HepG2 (cell line): Measurements from ENCODE around the gene CYP11A1. TPM values are rescaled to one million over a fixed set of nuclear protein-coding genes. Genes with fewer than 3 reads are reported as not detected.
A peak's percentile ranks its signal among the peaks of the same experiment; 100 is the strongest.

ENCODE experiments used
- CHD2 ChIP-seq: IDR thresholded peaks from 2 replicates; pipeline ENCODE4 v1.6.1; 2011; ENCODE audit warnings: low read depth, low read length, improper control_type of control experiment
- DNMT1 ChIP-seq: sonication (generic); formaldehyde crosslinking; IDR thresholded peaks from 2 replicates; pipeline ENCODE4 v1.5.1; 2020; ENCODE audit warnings: mild to moderate bottlenecking, missing genetic modification reagents
- ELF1 ChIP-seq: sonication (generic); formaldehyde crosslinking; IDR thresholded peaks from 2 replicates; pipeline ENCODE4 v1.4.0; 2020; ENCODE audit warnings: missing genetic modification reagents
- GLMP ChIP-seq: sonication (generic); formaldehyde crosslinking; IDR thresholded peaks from 2 replicates; pipeline ENCODE4 v1.9.0; 2021; ENCODE audit warnings: missing genetic modification reagents, mild to moderate bottlenecking, borderline replicate concordance
- GZF1 ChIP-seq: sonication (generic); formaldehyde crosslinking; IDR thresholded peaks from 2 replicates; pipeline ENCODE4 v1.5.1; 2020; ENCODE audit warnings: mild to moderate bottlenecking, missing genetic modification reagents
- HDAC2 ChIP-seq: sonication (generic); formaldehyde crosslinking; IDR thresholded peaks from 2 replicates; pipeline ENCODE4 v1.4.0; 2020; ENCODE audit warnings: missing genetic modification reagents
- HOXA3 ChIP-seq: sonication (generic); formaldehyde crosslinking; IDR thresholded peaks from 2 replicates; pipeline ENCODE4 v1.5.0; 2020; ENCODE audit warnings: missing genetic modification reagents
- KDM3A ChIP-seq: IDR thresholded peaks from 2 replicates; pipeline ENCODE4 v1.6.1; 2018; ENCODE audit warnings: low read depth, missing compliant biosample characterization
- KLF11 ChIP-seq: IDR thresholded peaks from 2 replicates; pipeline ENCODE4 v1.6.1; 2016; ENCODE audit warnings: missing compliant biosample characterization
- MATR3 ChIP-seq: sonication (generic); formaldehyde crosslinking; IDR thresholded peaks from 2 replicates; pipeline ENCODE4 v1.4.0; 2020; ENCODE audit warnings: missing genetic modification reagents
- MAZ ChIP-seq, 2 experiments: sonication (generic) in 1 of 2; formaldehyde crosslinking in 1 of 2; IDR thresholded peaks; 2 replicates each; pipeline versions ENCODE4 v1.5.0 to v1.6.1; 2012 to 2020; ENCODE audit warnings: low read depth in 2 of 2, mild to moderate bottlenecking in 2 of 2, borderline replicate concordance in 1 of 2, improper control_type of control experiment in 1 of 2, low read length in 1 of 2, missing genetic modification reagents in 1 of 2, moderate library complexity in 1 of 2
- MXD4 ChIP-seq: IDR thresholded peaks from 2 replicates; pipeline ENCODE4 v1.6.1; 2016; ENCODE audit warnings: mild to moderate bottlenecking, missing biosample characterization, missing genetic modification reagents
- NAIF1 ChIP-seq: sonication (generic); formaldehyde crosslinking; IDR thresholded peaks from 2 replicates; pipeline ENCODE4 v1.5.0; 2020; ENCODE audit warnings: mild to moderate bottlenecking, missing genetic modification reagents, borderline replicate concordance
- NR2F2 ChIP-seq: IDR thresholded peaks from 2 replicates; pipeline ENCODE4 v1.6.1; 2012; ENCODE audit warnings: low read depth, inconsistent platforms, borderline replicate concordance
- PAF1 ChIP-seq: IDR thresholded peaks from 2 replicates; pipeline ENCODE4 v1.6.1; 2016; ENCODE audit warnings: missing genetic modification reagents, missing compliant biosample characterization
- POGZ ChIP-seq: sonication (generic); formaldehyde crosslinking; IDR thresholded peaks from 2 replicates; pipeline ENCODE4 v1.4.0; 2020; ENCODE audit warnings: mild to moderate bottlenecking, missing genetic modification reagents
- RAD51 ChIP-seq: fragments of 450-650 bp; IDR thresholded peaks from 2 replicates; pipeline ENCODE4 v1.6.1; 2016; ENCODE audit warnings: borderline replicate concordance
- SETDB1 ChIP-seq: sonication (generic); formaldehyde crosslinking; IDR thresholded peaks from 2 replicates; pipeline ENCODE4 v1.5.1; 2020; ENCODE audit warnings: missing genetic modification reagents, mild to moderate bottlenecking, borderline replicate concordance
- SMYD3 ChIP-seq: sonication (generic); formaldehyde crosslinking; IDR thresholded peaks from 2 replicates; pipeline ENCODE4 v1.8.1; 2023; ENCODE audit warnings: mild to moderate bottlenecking, missing genetic modification reagents
- ZIK1 ChIP-seq: sonication (generic); formaldehyde crosslinking; IDR thresholded peaks from 2 replicates; pipeline ENCODE4 v1.5.0; 2020; ENCODE audit warnings: mild to moderate bottlenecking, low read depth, missing genetic modification reagents, borderline replicate concordance
- ZMAT5 ChIP-seq: sonication (generic); formaldehyde crosslinking; IDR thresholded peaks from 2 replicates; pipeline ENCODE4 v1.5.0; 2020; ENCODE audit warnings: mild to moderate bottlenecking, low read depth, missing genetic modification reagents, borderline replicate concordance
- ZNF251 ChIP-seq: sonication (generic); formaldehyde crosslinking; IDR thresholded peaks from 2 replicates; pipeline ENCODE4 v1.9.0; 2021; ENCODE audit warnings: mild to moderate bottlenecking, missing genetic modification reagents
- ZNF343 ChIP-seq: sonication (generic); formaldehyde crosslinking; IDR thresholded peaks from 2 replicates; pipeline ENCODE4 v1.4.0; 2020; ENCODE audit warnings: mild to moderate bottlenecking, missing genetic modification reagents
- ZNF513 ChIP-seq: sonication (generic); formaldehyde crosslinking; conservative IDR thresholded peaks from 2 replicates; pipeline ENCODE4 v1.5.0; 2020; ENCODE audit warnings: missing genetic modification reagents
- ZNF567 ChIP-seq: sonication (generic); formaldehyde crosslinking; IDR thresholded peaks from 2 replicates; pipeline ENCODE4 v1.8.1; 2023; ENCODE audit warnings: mild to moderate bottlenecking, missing genetic modification reagents, borderline replicate concordance
- ZNF703 ChIP-seq: sonication (generic); formaldehyde crosslinking; IDR thresholded peaks from 2 replicates; pipeline ENCODE4 v1.5.1; 2020; ENCODE audit warnings: missing genetic modification reagents, mild to moderate bottlenecking, moderate library complexity, borderline replicate concordance
- ZNF747 ChIP-seq: sonication (generic); formaldehyde crosslinking; IDR thresholded peaks from 2 replicates; pipeline ENCODE4 v1.8.1; 2023; ENCODE audit warnings: missing genetic modification reagents, mild to moderate bottlenecking, borderline replicate concordance
- ZNF766 ChIP-seq: sonication (generic); formaldehyde crosslinking; IDR thresholded peaks from 2 replicates; pipeline ENCODE4 v1.5.0; 2020; ENCODE audit warnings: missing genetic modification reagents, borderline replicate concordance
- polyA plus RNA-seq, 8 experiments: library from polyadenylated mRNA; depleted of rRNA in 3 of 8; stranded (reverse) in 7 of 8; unstranded in 1 of 8; fragments of >200 nt; fragmentation: Illumina TruSeq in 4 of 8; extraction: Trizol in 4 of 8; gene quantifications; 2 replicates each; pipeline versions ENCODE4 v1.2.1 to v1.2.3, GENCODE V29; 2011 to 2016; ENCODE audit warnings: low read depth in 4 of 8, missing spikeins in 1 of 8, mixed read lengths in 1 of 8; ENCODE audit not compliant: insufficient read depth in 1 of 8
- total RNA-seq, 5 experiments: library from RNA; depleted of rRNA; stranded (reverse); fragments of >200 nt; fragmentation: Illumina TruSeq; extraction: Trizol; gene quantifications; 2 replicates each; pipeline ENCODE4 v1.2.3, GENCODE V29; 2016; ENCODE audit warnings: low read depth in 1 of 5

Gene CYP11A1
- total and polyA plus RNA-seq, 2 of the 13 experiments (the other 11 are each of a cell fraction or from before 2014, with no cell fraction given) = 0.66 to 0.92 TPM

GRCh38 chr15:74291101-74292071, 76.1 kb downstream of the CYP11A1 start (continued):
- no peak for TF ChIP-seq POGZ (CRISPR knock-in tag)
- peak; percentile 42; the same call in 1 of the 2 replicates for TF ChIP-seq MXD4 (CRISPR knock-in tag)
- TF ChIP-seq ZNF567 (CRISPR knock-in tag) = no peak
- no peak for TF ChIP-seq ZIK1 (CRISPR knock-in tag)
- peak; percentile 42; the same call in 1 of the 2 replicates for TF ChIP-seq GZF1 (CRISPR knock-in tag)
- no peak for TF ChIP-seq ZNF251 (CRISPR knock-in tag)
- TF ChIP-seq NR2F2 = no peak
- TF ChIP-seq SMYD3 (CRISPR knock-in tag) = no peak
- TF ChIP-seq NAIF1 (CRISPR knock-in tag) = no peak; the same call in 1 of the 2 replicates
- no peak for TF ChIP-seq MATR3 (CRISPR knock-in tag)
- TF ChIP-seq PAF1 (CRISPR knock-in tag) = no peak
- 0 out of 2 replicates have a peak, but pooled peaks have one; percentile 21 for TF ChIP-seq ELF1 (CRISPR knock-in tag)
- no peak for TF ChIP-seq SETDB1 (CRISPR knock-in tag)
- TF ChIP-seq ZMAT5 = no peak
- no peak for TF ChIP-seq ZNF513 (CRISPR knock-in tag)
- TF ChIP-seq KLF11 (CRISPR knock-in tag) = peak; percentile 94
- peak; percentile 92 for TF ChIP-seq ZNF766 (CRISPR knock-in tag)
- TF ChIP-seq MAZ (IDR thresholded peaks at IDR 0.05; ENCODE audit: borderline replicate concordance, low read depth, low read length) = no peak
- TF ChIP-seq MAZ (CRISPR knock-in tag; IDR thresholded peaks at IDR 0.05; ENCODE audit: low read depth) = peak; percentile 45; the same call in 1 of the 2 replicates
- no peak for TF ChIP-seq CHD2
- TF ChIP-seq ZNF747 (CRISPR knock-in tag) = no peak
- peak; percentile 61; the same call in 1 of the 2 replicates for TF ChIP-seq HDAC2 (CRISPR knock-in tag)
- TF ChIP-seq ZNF703 = no peak
- TF ChIP-seq DNMT1 = no peak
- TF ChIP-seq KDM3A = no peak
- no peak for TF ChIP-seq ZNF343 (CRISPR knock-in tag)
- no peak for TF ChIP-seq GLMP
- peak; percentile 68 for TF ChIP-seq HOXA3
- no peak for TF ChIP-seq RAD51
